Keratinocyte (primary cell): ENCODE results near the gene CFAP210. TPM values are rescaled to one million over a fixed set of nuclear protein-coding genes. Genes with fewer than 3 reads are reported as not detected.

Source experiments
- DNase-seq: peaks from one replicate; pipeline ENCODE4 v3.0.0-alpha.2; 2011; ENCODE audit warnings: low read depth, missing footprints, low spot score
- FAIRE-seq: peaks from 2 replicates; lab custom pipeline; 2011; peaks lifted over from hg19 to GRCh38; lab: Jason Lieb, UNC
- H2AFZ ChIP-seq: 2 replicates; pipeline ENCODE4 v1.6.0; 2012; ENCODE audit warnings: low read length, control low read depth, inconsistent platforms; ENCODE audit not compliant: control insufficient read depth
- H3K27ac ChIP-seq: 2 replicates; pipeline ENCODE4 v1.5.1; 2011; ENCODE audit warnings: low read length; ENCODE audit not compliant: control insufficient read depth, insufficient read depth
- H3K27me3 ChIP-seq: 3 replicates; pipeline ENCODE4 v1.6.0; 2011; ENCODE audit warnings: low read length; ENCODE audit not compliant: control insufficient read depth, insufficient read depth; ENCODE audit errors: extremely low read depth
- H3K36me3 ChIP-seq, 2 experiments: 2 replicates in 1 of 2; 3 replicates in 1 of 2; pipeline ENCODE4 v1.5.1; 2011; ENCODE audit warnings: low read length in 2 of 2, mild to moderate bottlenecking in 1 of 2; ENCODE audit not compliant: control insufficient read depth in 2 of 2, insufficient read depth in 2 of 2; ENCODE audit errors: extremely low read depth in 1 of 2
- H3K4me1 ChIP-seq: 3 replicates; pipeline ENCODE4 v1.5.1; 2011; ENCODE audit warnings: low read length; ENCODE audit not compliant: control insufficient read depth, insufficient read depth; ENCODE audit errors: extremely low read depth
- H3K4me2 ChIP-seq: 3 replicates; pipeline ENCODE4 v1.6.0; 2011; ENCODE audit warnings: low read depth, low read length; ENCODE audit not compliant: control insufficient read depth, insufficient read depth; ENCODE audit errors: extremely low read depth
- H3K4me3 ChIP-seq, 3 experiments: fragments of 200-600 bp in 1 of 3; sonication (generic) in 1 of 3; 2 replicates in 2 of 3; 3 replicates in 1 of 3; pipeline ENCODE4 v1.5.1; 2011 to 2016; ENCODE audit warnings: low read length in 3 of 3, mild to moderate bottlenecking in 3 of 3, control low read depth in 2 of 3, inconsistent platforms in 1 of 3, low read depth in 1 of 3, mixed read lengths in 1 of 3, mixed run types in 1 of 3, moderate library complexity in 1 of 3; ENCODE audit not compliant: control insufficient read depth in 2 of 3, insufficient read depth in 2 of 3; ENCODE audit errors: extremely low read depth in 1 of 3
- H3K79me2 ChIP-seq: 2 replicates; pipeline ENCODE4 v1.6.0; 2012; ENCODE audit warnings: low read length; ENCODE audit not compliant: control insufficient read depth, insufficient read depth
- H3K9ac ChIP-seq: 3 replicates; pipeline ENCODE4 v1.6.0; 2011; ENCODE audit warnings: low read length; ENCODE audit not compliant: control insufficient read depth, insufficient read depth; ENCODE audit errors: extremely low read depth
- H3K9me1 ChIP-seq: 3 replicates; pipeline ENCODE4 v1.6.0; 2011; ENCODE audit warnings: low read length; ENCODE audit not compliant: control insufficient read depth, insufficient read depth; ENCODE audit errors: extremely low read depth
- H3K9me3 ChIP-seq: 2 replicates; pipeline ENCODE4 v1.5.1; 2012; ENCODE audit warnings: low read depth, low read length; ENCODE audit not compliant: control insufficient read depth
- H4K20me1 ChIP-seq: 3 replicates; pipeline ENCODE4 v1.6.0; 2011; ENCODE audit warnings: low read length; ENCODE audit not compliant: control insufficient read depth, insufficient read depth; ENCODE audit errors: extremely low read depth
- CTCF ChIP-seq, 3 experiments: IDR thresholded peaks in 1 of 3; conservative IDR thresholded peaks in 1 of 3; optimal IDR thresholded peaks in 1 of 3; 2 replicates in 2 of 3; 3 replicates in 1 of 3; pipeline versions ENCODE3 to v1.5.1; 2011; ENCODE audit warnings: low read length in 3 of 3, mild to moderate bottlenecking in 3 of 3, moderate library complexity in 2 of 3, control low read depth in 1 of 3, inconsistent platforms in 1 of 3; ENCODE audit not compliant: insufficient read depth in 2 of 3; ENCODE audit errors: extremely low read depth in 1 of 3
- EZH2 ChIP-seq: IDR thresholded peaks from one replicate; pipeline ENCODE4 v1.6.1; 2012; ENCODE audit warnings: inconsistent platforms, mild to moderate bottlenecking, low read length, moderate library complexity
- dilution Hi-C: fragments of 300-500 bp; cut with MboI; formaldehyde crosslinking; loops from one replicate; pipeline ENCODE4 v1.7.0; 2020; ENCODE audit warnings: low sequenced_read_pairs; ENCODE audit not compliant: extremely low pct_ligation_motif_present
- polyA plus RNA-seq, 5 experiments: library from polyadenylated mRNA; depleted of rRNA in 3 of 5; stranded (reverse) in 3 of 5; stranded (forward) in 1 of 5; unstranded in 1 of 5; fragments of >200 nt; gene quantifications; 1 replicate in 1 of 5; 2 replicates in 3 of 5; 3 replicates in 1 of 5; pipeline versions ENCODE4 v1.2.1 to v1.2.3, GENCODE V29; 2011 to 2012; ENCODE audit warnings: missing spikeins in 2 of 5, low read depth in 1 of 5, low replicate concordance in 1 of 5

The CFAP210 gene
- polyA plus RNA-seq, 1 donor (not counting 4 experiments of a cell fraction or from before 2014, with no cell fraction given): 0.30 TPM

- FAIRE-seq (no peak), DNase-seq (no peak)
- no peaks in the 10 kb centered on the region for H3K4me1 ChIP-seq
- H3K27ac ChIP-seq: no peak overlapping the region
- H3K79me2 ChIP-seq: peaks cover 2% of the 10 kb centered on the region
- H3K4me3 ChIP-seq: no peak overlapping the region
- H3K9ac ChIP-seq: no peak overlapping the region
- no peaks in the 10 kb centered on the region for H3K9me3 ChIP-seq
- H2AFZ ChIP-seq: no peak overlapping the region
- H3K36me3 ChIP-seq: peaks cover 3 to 11% of the 10 kb centered on the region in 2 experiments
- dilution Hi-C loops: no loop called here
- H4K20me1 ChIP-seq: no peaks in the 10 kb centered on the region
- TF ChIP-seq EZH2 (no peak), CTCF (optimal IDR thresholded peaks at IDR 0.05 in 1 of 3, IDR thresholded peaks at IDR 0.05 in 1 of 3, conservative IDR thresholded peaks at IDR 0.05 in 1 of 3; ENCODE audit: extremely low read depth in 1 of 3, insufficient read depth in 2 of 3, low read length in 3 of 3) (no peak)
- no peaks in the 10 kb centered on the region for H3K27me3 ChIP-seq
- H3K9me1 ChIP-seq: no peaks in the 10 kb centered on the region
- no peak overlapping the region for H3K4me2 ChIP-seq
These were observed 80.3 kb downstream of the CFAP210 start for GRCh38 chr2:169613876-169614275.

- Histone ChIP-seq H3K36me3 (peaks cover 4 to 11% of the 10 kb centered on the region in 2 experiments), H3K4me1 (no peaks in the 10 kb centered on the region), H4K20me1 (no peaks in the 10 kb centered on the region), H3K9ac (no peak overlapping the region), H3K4me3 (no peak overlapping the region), H3K79me2 (no peaks in the 10 kb centered on the region), H2AFZ (no peak overlapping the region), H3K27ac (no peak overlapping the region), H3K27me3 (no peaks in the 10 kb centered on the region), H3K4me2 (no peak overlapping the region), H3K9me1 (no peaks in the 10 kb centered on the region), H3K9me3 (no peaks in the 10 kb centered on the region)
- dilution Hi-C loops: no loop called here
- DNase-seq (no peak), FAIRE-seq (no peak)
- no peak for TF ChIP-seq EZH2
- no peak for TF ChIP-seq CTCF (optimal IDR thresholded peaks at IDR 0.05 in 1 of 3, IDR thresholded peaks at IDR 0.05 in 1 of 3, conservative IDR thresholded peaks at IDR 0.05 in 1 of 3; ENCODE audit: extremely low read depth in 1 of 3, insufficient read depth in 2 of 3, low read length in 3 of 3)
These were observed 84.9 kb downstream of the CFAP210 start for GRCh38 chr2:169609264-169609663.
